Measurements from ENCODE around the gene COPS7A. TPM values are rescaled to one million over a fixed set of nuclear protein-coding genes. Genes with fewer than 3 reads are reported as not detected.

The COPS7A gene
- total and polyA plus RNA-seq, 2 donors (not counting 1 experiment from before 2014, with no cell fraction given), result 79.1 to 114 TPM

DNA sequence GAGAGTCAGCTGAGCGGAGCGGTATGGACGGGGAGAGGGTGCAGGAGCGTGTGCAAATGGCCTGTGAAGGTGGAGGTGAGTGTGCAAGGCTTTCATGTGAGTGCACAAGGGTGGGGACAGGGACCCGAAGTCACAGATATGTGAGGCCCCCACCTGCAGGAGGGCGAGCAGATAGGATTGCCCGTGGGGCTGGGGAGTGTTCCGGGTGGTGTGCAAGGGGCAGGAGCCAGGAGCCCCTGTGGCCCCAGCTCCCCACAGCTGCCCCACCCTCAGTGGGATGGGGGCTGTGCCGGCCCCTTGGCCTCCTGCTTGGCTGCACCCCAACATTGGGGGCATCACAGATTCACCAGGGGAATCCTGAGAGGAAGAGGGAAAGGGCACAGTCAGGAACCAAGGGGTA, 29.1 kb upstream of the COPS7A start:
- Histone ChIP-seq H3K9me3 (ENCODE audit: control insufficient read depth, insufficient read depth, low read depth, low read length) (no peaks in the 10 kb centered on the region), H3K27ac (ENCODE audit: insufficient read depth, low read length) (no peak overlapping the region), H4K20me1 (ENCODE audit: control insufficient read depth, extremely low read depth, insufficient read depth, low read length) (no peaks in the 10 kb centered on the region), H3K4me3 (replicated peaks in 1 of 4; ENCODE audit: control extremely low read depth in 1 of 4, insufficient read depth in 1 of 4, low read depth in 3 of 4, low read length in 4 of 4) (no peak overlapping the region), H3K4me1 (ENCODE audit: control insufficient read depth, extremely low read depth, insufficient read depth, low read length) (peaks cover 3% of the 10 kb centered on the region), H2AFZ (ENCODE audit: low read length) (no peak overlapping the region), H3K36me3 (ENCODE audit: control insufficient read depth, insufficient read depth, low read length) (no peaks in the 10 kb centered on the region), H3K79me2 (ENCODE audit: control insufficient read depth, insufficient read depth, low read length) (peaks cover 3% of the 10 kb centered on the region), H3K9ac (ENCODE audit: insufficient read depth, low read length) (no peak overlapping the region), H3K27me3 (ENCODE audit: control insufficient read depth, insufficient read depth, low read length) (peaks cover 10% of the 10 kb centered on the region), H3K4me2 (ENCODE audit: extremely low read depth, insufficient read depth, low read length) (no peak overlapping the region)
- TF ChIP-seq EZH2 (IDR thresholded peaks at IDR 0.05; ENCODE audit: low read length, missing control alignments), result no peak
- TF ChIP-seq CTCF (conservative IDR thresholded peaks at IDR 0.05 in 1 of 2, IDR thresholded peaks at IDR 0.05 in 1 of 2; ENCODE audit: low read depth in 1 of 2, low read length in 2 of 2), result no peak
- DNase-seq (ENCODE audit: low read depth in 2 of 2), result no peak

GRCh38 chr12:6695313-6696045, 28.4 kb upstream of the COPS7A start:
- Histone ChIP-seq H3K36me3 (ENCODE audit: control insufficient read depth, insufficient read depth, low read length) (no peaks in the 10 kb centered on the region), H2AFZ (ENCODE audit: low read length) (no peak overlapping the region), H3K79me2 (ENCODE audit: control insufficient read depth, insufficient read depth, low read length) (no peaks in the 10 kb centered on the region), H3K4me2 (ENCODE audit: extremely low read depth, insufficient read depth, low read length) (no peak overlapping the region), H3K9me3 (ENCODE audit: control insufficient read depth, insufficient read depth, low read depth, low read length) (no peaks in the 10 kb centered on the region), H3K4me1 (ENCODE audit: control insufficient read depth, extremely low read depth, insufficient read depth, low read length) (peaks cover 2% of the 10 kb centered on the region), H3K9ac (ENCODE audit: insufficient read depth, low read length) (no peak overlapping the region), H3K27me3 (ENCODE audit: control insufficient read depth, insufficient read depth, low read length) (peaks cover 13% of the 10 kb centered on the region), H3K27ac (ENCODE audit: insufficient read depth, low read length) (no peak overlapping the region), H4K20me1 (ENCODE audit: control insufficient read depth, extremely low read depth, insufficient read depth, low read length) (no peaks in the 10 kb centered on the region), H3K4me3 (replicated peaks in 1 of 4; ENCODE audit: control extremely low read depth in 1 of 4, insufficient read depth in 1 of 4, low read depth in 3 of 4, low read length in 4 of 4) (no peak overlapping the region)
- TF ChIP-seq CTCF (conservative IDR thresholded peaks at IDR 0.05 in 1 of 2, IDR thresholded peaks at IDR 0.05 in 1 of 2; ENCODE audit: low read depth in 1 of 2, low read length in 2 of 2) (no peak), EZH2 (IDR thresholded peaks at IDR 0.05; ENCODE audit: low read length, missing control alignments) (no peak)
- no peak for DNase-seq (ENCODE audit: low read depth in 2 of 2)

DNA sequence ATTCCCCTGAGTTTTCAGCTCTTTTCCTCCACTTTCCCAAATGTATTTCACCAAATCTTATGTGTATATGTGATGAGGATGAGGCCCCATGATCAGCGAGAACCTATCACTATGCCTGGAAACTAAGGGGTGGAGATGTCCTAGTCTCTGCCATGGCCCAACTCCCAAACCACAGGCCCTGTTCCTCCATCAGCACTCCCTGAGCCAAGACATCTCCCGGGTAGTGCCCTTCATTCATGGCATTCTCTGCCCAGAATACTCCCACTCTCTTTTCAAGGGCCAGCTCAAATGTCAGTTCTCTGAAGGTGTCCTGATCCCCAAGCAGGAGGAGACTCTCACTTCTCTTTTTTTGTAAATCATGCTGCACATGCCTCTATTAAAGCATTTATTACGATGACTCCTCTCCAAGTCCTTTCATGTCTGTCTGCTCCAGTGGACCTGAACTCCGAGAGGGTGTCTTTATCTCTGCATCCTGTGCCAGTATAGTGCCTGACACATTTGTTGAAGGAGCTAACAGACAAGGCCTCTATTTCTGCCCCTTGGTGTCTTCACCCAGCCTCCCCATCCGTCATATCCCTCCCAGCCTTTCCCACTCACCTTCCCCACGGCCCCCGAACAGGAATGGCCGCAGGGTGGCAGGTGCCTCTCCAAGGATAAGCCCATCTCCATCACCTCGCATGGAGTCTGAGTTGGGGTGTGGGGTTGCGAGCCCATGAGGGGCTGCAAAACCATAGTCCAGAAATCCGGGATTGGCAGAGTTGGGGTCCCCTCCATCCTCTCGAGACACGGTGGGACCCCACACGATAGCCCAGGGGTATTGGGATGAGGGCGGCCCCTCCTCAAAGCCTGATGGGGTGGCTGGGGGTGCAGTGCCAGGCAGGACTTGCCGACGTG, 26.9 kb upstream of the COPS7A start:
- H3K9ac ChIP-seq (ENCODE audit: insufficient read depth, low read length), result no peak overlapping the region
- H2AFZ ChIP-seq (ENCODE audit: low read length), result no peak overlapping the region
- TF ChIP-seq EZH2 (IDR thresholded peaks at IDR 0.05; ENCODE audit: low read length, missing control alignments) (no peak), CTCF (conservative IDR thresholded peaks at IDR 0.05 in 1 of 2, IDR thresholded peaks at IDR 0.05 in 1 of 2; ENCODE audit: low read depth in 1 of 2, low read length in 2 of 2) (no peak)
- no peaks in the 10 kb centered on the region for H4K20me1 ChIP-seq (ENCODE audit: control insufficient read depth, extremely low read depth, insufficient read depth, low read length)
- no peaks in the 10 kb centered on the region for H3K36me3 ChIP-seq (ENCODE audit: control insufficient read depth, insufficient read depth, low read length)
- no peaks in the 10 kb centered on the region for H3K79me2 ChIP-seq (ENCODE audit: control insufficient read depth, insufficient read depth, low read length)
- no peak overlapping the region for H3K4me2 ChIP-seq (ENCODE audit: extremely low read depth, insufficient read depth, low read length)
- H3K27ac ChIP-seq (ENCODE audit: insufficient read depth, low read length), result no peak overlapping the region
- no peak for DNase-seq (ENCODE audit: low read depth in 2 of 2)
- peaks cover 6% of the 10 kb centered on the region for H3K4me1 ChIP-seq (ENCODE audit: control insufficient read depth, extremely low read depth, insufficient read depth, low read length)
- peaks cover 24% of the 10 kb centered on the region for H3K27me3 ChIP-seq (ENCODE audit: control insufficient read depth, insufficient read depth, low read length)
- no peaks in the 10 kb centered on the region for H3K9me3 ChIP-seq (ENCODE audit: control insufficient read depth, insufficient read depth, low read depth, low read length)
- no peak overlapping the region for H3K4me3 ChIP-seq (replicated peaks in 1 of 4; ENCODE audit: control extremely low read depth in 1 of 4, insufficient read depth in 1 of 4, low read depth in 3 of 4, low read length in 4 of 4)
